ENCODE data around the gene RBM27.

DNA sequence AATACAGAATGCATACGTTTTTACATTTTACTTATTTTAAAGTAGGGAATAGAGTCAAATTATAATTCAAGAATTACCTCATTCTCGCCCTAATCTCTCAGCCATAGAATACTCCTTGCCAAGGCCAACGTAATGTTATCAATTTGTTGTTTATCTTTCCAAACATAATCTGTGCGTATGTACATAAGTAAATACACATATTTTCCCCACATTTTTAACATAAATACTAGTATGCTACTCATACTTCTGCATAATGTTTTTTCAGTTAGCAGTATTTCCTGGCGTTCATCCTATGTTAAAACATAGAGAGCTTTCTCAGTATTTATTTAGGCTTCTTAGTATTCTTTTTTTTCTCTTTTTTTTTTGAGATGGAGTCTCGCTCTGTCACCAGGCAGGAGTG is 28.8 kb downstream of the RBM27 start:
- TF ChIP-seq, protein P1, sequence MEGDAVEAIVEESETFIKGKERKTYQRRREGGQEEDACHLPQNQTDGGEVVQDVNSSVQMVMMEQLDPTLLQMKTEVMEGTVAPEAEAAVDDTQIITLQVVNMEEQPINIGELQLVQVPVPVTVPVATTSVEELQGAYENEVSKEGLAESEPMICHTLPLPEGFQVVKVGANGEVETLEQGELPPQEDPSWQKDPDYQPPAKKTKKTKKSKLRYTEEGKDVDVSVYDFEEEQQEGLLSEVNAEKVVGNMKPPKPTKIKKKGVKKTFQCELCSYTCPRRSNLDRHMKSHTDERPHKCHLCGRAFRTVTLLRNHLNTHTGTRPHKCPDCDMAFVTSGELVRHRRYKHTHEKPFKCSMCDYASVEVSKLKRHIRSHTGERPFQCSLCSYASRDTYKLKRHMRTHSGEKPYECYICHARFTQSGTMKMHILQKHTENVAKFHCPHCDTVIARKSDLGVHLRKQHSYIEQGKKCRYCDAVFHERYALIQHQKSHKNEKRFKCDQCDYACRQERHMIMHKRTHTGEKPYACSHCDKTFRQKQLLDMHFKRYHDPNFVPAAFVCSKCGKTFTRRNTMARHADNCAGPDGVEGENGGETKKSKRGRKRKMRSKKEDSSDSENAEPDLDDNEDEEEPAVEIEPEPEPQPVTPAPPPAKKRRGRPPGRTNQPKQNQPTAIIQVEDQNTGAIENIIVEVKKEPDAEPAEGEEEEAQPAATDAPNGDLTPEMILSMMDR (IDR thresholded peaks at IDR 0.05 in 4 of 5, conservative IDR thresholded peaks at IDR 0.05 in 1 of 5), result no peak
- no peak for TF ChIP-seq POLR2A (IDR thresholded peaks at IDR 0.05)

Data from gastrocnemius medialis (tissue), 4 donors.